Measurements from ENCODE around the gene PLAC9. TPM values are rescaled to one million over a fixed set of nuclear protein-coding genes. Genes with fewer than 3 reads are reported as not detected.
"Not testable (repeated sequence)": the region's sequence is repeated elsewhere in the genome, so short reads cannot be mapped to it uniquely, and the experiment has no call there.

The PLAC9 gene, protein sequence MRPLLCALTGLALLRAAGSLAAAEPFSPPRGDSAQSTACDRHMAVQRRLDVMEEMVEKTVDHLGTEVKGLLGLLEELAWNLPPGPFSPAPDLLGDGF
- total RNA-seq, result 0.13 TPM in 1 of 2 replicates, not detected in the other

DNA sequence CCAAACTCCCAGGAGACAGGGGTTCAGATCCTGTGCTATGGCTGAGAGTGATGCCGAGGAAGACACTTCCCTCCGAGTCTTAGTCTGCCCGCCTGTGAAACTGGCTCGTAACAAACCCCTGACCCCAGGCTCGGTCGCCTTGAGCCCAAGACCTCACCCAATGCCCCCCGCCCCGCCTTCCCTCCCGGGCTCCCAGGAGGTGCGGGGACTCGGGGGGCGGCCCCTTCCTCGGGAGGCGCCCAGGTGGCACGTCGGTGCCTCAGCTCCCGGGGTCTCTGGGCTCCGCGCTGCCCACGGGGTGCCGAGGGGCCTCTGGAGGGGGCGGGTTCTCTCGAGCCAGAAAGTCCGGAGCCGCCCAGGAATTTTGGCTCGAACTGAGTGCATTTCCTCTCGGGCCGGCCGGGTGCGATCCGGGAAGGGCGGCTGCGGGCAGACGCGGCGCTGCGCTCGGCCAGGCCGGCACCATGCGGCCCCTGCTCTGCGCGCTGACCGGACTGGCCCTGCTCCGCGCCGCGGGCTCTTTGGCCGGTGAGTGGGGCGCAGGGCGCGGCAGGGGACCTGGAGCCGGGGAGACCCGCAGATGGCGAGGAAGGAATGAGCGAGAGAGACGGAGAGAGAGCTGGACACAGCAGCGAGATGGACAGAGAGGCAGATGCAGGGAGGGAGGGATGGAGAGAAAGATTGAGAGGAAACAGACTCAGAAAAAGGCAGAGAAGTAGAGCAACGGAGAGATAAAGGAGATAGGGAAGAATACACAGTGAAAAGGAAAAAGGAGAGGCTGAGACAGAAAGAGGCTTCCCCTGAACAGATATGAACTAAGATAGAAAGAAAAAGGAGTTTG, at the start of gene PLAC9:
Gene PLAC9 (plus strand): TSS at position 432 of the 841 bp plus-strand sequence. CDS start 33 bp downstream, at position 465.
- Histone ChIP-seq H3K27me3 (ENCODE audit: control insufficient read depth, insufficient read depth, low read length) (peaks cover 10% of the 10 kb centered on the region), H3K36me3 (ENCODE audit: control insufficient read depth, insufficient read depth, low read length) (no peaks in the 10 kb centered on the region), H3K4me3 (ENCODE audit: low read depth, low read length) (peak within 1 kb of the TSS; percentile 18)
- TF ChIP-seq, protein P1, sequence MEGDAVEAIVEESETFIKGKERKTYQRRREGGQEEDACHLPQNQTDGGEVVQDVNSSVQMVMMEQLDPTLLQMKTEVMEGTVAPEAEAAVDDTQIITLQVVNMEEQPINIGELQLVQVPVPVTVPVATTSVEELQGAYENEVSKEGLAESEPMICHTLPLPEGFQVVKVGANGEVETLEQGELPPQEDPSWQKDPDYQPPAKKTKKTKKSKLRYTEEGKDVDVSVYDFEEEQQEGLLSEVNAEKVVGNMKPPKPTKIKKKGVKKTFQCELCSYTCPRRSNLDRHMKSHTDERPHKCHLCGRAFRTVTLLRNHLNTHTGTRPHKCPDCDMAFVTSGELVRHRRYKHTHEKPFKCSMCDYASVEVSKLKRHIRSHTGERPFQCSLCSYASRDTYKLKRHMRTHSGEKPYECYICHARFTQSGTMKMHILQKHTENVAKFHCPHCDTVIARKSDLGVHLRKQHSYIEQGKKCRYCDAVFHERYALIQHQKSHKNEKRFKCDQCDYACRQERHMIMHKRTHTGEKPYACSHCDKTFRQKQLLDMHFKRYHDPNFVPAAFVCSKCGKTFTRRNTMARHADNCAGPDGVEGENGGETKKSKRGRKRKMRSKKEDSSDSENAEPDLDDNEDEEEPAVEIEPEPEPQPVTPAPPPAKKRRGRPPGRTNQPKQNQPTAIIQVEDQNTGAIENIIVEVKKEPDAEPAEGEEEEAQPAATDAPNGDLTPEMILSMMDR (IDR thresholded peaks at IDR 0.05; ENCODE audit: insufficient read depth, low read length, severe bottlenecking), result no peak
- DNase-seq (ENCODE audit: low read depth) (no peak), FAIRE-seq (no peak)

DNA sequence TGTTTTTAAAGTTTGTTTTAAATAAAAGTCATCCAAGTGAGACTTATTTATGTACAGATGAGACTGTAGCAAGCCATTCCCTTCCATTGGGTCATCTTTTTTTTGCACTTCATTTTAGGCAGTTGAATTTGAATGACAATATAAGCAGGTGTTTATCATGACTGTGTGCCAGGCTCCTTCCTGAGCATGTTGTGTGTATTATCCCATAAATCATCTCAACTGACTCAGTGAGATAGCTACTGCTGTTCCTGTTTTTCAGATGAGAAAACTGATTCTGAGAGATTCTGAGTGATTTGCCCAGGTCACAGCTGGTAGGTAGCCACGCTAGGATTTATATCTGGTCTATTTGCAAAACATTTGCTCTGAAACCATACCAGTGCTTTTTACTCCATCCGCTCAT, 42.4 kb upstream of the PLAC9 start:
- FAIRE-seq, result no peak

DNA sequence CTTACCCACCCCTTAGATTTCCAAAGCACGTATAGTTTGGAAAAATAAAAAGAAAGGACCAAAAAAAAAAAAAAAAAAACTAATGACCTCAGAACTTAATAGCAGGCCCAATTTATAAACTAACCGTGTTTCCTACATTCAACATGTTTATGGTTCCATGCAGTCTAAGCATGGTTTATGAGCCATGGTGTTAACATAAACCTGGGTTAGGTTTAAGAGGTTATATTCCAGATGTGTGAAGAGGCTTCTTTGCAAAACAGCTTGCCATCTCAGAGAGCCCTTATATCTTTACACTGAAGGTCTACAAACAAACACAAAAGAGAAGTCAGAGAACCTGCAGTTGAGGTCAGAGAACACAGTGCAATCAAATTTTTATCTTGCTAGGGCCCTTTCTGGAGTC, 38.3 kb upstream of the PLAC9 start:
- FAIRE-seq (no peak), DNase-seq (ENCODE audit: low read depth) (no peak)
- Histone ChIP-seq H3K4me3 (ENCODE audit: low read depth, low read length) (no peak overlapping the region), H3K27me3 (ENCODE audit: control insufficient read depth, insufficient read depth, low read length) (no peaks in the 10 kb centered on the region), H3K36me3 (ENCODE audit: control insufficient read depth, insufficient read depth, low read length) (peaks cover 4% of the 10 kb centered on the region)
- TF ChIP-seq, protein P1 (IDR thresholded peaks at IDR 0.05; ENCODE audit: insufficient read depth, low read length, severe bottlenecking), result no peak

More for the DNA sequence above, 42.4 kb upstream of the PLAC9 start:
- Histone ChIP-seq H3K4me3 (ENCODE audit: low read depth, low read length) (no peak overlapping the region), H3K27me3 (ENCODE audit: control insufficient read depth, insufficient read depth, low read length) (no peaks in the 10 kb centered on the region), H3K36me3 (ENCODE audit: control insufficient read depth, insufficient read depth, low read length) (peaks cover 4% of the 10 kb centered on the region)
- DNase-seq (ENCODE audit: low read depth), result no peak
- TF ChIP-seq, protein P1 (IDR thresholded peaks at IDR 0.05; ENCODE audit: insufficient read depth, low read length, severe bottlenecking), result no peak

DNA sequence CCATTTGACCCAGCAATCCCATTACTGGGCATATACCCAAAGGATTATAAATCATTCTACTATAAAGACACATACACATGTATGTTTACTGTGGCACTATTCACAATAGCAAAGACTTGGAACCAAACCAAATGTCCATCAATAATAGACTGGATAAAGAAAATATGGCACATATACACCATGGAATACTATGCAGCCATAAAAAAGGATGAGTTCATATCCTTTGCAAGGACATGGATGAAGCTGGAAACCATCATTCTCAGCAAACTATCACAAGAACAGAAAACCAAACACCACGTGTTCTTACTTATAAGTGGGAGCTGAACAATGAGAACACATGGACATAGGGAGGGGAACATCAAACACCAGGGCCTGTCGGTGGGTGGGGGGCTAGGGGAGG, 34.3 kb upstream of the PLAC9 start:
- H3K27me3 ChIP-seq (ENCODE audit: control insufficient read depth, insufficient read depth, low read length); H3K4me3 ChIP-seq (ENCODE audit: low read depth, low read length); DNase-seq (ENCODE audit: low read depth); FAIRE-seq; H3K36me3 ChIP-seq (ENCODE audit: control insufficient read depth, insufficient read depth, low read length): not testable (repeated sequence)

DNA sequence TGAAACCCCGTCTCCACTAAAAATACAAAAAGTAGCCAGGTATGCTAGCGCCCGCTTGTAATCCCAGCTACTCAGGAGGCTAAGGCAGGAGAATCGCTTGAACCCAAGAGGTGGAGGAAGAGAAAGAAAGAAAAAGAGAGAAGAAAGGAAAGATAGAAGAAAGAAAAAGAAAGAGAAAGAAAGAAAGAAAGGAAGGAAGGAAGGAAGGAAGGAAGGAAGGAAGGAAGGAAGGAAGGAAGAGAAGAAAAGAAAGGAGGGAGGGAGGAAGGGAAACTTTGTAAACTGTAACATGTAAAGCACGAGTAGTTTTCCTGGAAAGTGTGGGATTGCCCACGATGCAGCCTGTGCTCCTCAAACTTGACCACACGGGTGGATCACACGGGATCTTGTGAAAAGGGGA, 33.2 kb upstream of the PLAC9 start:
- not testable (repeated sequence) for H3K27me3 ChIP-seq (ENCODE audit: control insufficient read depth, insufficient read depth, low read length); H3K36me3 ChIP-seq (ENCODE audit: control insufficient read depth, insufficient read depth, low read length); FAIRE-seq; H3K4me3 ChIP-seq (ENCODE audit: low read depth, low read length); DNase-seq (ENCODE audit: low read depth)

DNA sequence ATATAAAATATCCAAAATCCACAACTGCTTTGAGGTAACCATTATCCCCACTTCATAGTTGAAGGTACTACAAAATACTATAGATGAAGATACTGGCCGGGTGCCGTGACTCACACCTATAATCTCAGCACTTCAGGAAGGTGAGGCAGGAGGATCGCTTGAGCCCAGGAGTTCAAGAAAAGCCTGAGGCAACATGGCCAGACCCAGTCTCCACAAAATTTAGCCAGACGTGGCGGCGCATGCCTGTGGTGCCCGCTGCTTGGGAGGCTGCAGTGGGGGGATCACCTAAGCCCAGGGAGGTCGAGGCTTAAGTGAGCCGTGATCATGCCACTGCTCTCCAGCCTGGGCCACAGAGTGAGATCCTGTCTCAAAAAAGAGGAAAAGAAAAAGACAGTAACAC, 32.4 kb upstream of the PLAC9 start:
- TF ChIP-seq, protein P1 (IDR thresholded peaks at IDR 0.05; ENCODE audit: insufficient read depth, low read length, severe bottlenecking), result no peak
- Histone ChIP-seq H3K4me3 (ENCODE audit: low read depth, low read length) (no peak overlapping the region), H3K27me3 (ENCODE audit: control insufficient read depth, insufficient read depth, low read length) (no peaks in the 10 kb centered on the region), H3K36me3 (ENCODE audit: control insufficient read depth, insufficient read depth, low read length) (no peaks in the 10 kb centered on the region)
- FAIRE-seq (no peak), DNase-seq (ENCODE audit: low read depth) (peak; percentile 18)

Data from bronchial epithelial cell (primary cell).